Stimulated activated CD8-positive, alpha-beta memory T cell treated with anti-CD3 and anti-CD28 coated beads, Interleukin-7, amount 100 ng/mL, for 24 hours (primary cell): Measurements from ENCODE around the gene AOX1.
"Not testable (repeated sequence)": the region's sequence is repeated elsewhere in the genome, so short reads cannot be mapped to it uniquely, and the experiment has no call there.

ENCODE experiments used
- DNase-seq: peaks from one replicate; pipeline ENCODE4 v3.0.0-alpha.2; 2020; ENCODE audit warnings: low read depth

The AOX1 gene

DNA sequence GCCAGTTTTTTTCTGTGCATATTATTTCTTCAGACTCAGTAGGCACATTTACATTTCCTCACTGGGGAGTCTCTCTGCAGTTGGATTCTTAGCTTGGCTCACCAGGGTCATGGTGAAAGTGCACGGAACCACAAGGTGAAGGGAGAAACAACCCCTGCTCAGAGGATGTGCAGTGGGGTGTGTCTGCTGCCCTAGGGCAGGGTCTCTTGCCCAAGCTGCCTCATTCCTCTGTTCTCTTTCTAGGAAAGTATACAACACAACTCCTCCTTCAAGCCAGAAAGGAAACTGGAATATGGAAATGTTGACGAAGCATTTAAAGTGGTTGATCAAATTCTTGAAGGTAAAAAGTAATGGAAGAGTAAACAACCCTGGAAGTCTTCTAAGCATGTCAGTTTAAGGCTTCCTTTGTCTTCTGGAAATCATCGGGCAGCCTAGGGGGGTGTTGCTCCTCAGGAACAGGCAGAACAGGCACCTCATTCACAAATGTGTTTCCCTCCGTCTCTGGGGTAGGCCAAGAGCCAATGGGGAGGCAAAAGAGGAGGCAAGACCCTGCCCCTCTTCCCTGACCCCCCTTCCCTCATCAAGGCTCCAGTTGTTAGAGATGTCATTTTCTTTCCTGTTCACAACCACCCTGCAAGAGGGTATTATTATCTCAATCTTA, 41.4 kb downstream of the AOX1 start:
- DNase-seq = no peak

DNA sequence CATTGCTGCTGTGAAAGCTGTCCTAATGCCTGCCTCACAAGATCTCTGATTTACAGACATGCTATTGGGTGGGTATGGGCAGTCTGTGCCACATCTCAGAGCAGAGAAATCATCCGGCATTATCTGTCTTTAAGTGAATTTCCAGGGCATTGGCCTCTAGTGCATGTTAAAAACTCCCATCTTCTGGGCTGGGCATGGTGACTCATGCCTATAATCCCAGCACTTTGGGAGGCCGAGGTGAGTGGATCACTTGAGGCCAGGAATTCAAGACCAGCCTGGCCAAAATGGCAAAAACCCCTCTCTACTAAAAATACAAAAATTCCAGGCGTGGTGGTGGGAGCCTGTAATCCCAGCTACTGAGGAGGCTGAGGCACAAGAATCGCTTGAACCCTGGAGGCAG, 42.6 kb downstream of the AOX1 start:
- DNase-seq = not testable (repeated sequence)

DNA sequence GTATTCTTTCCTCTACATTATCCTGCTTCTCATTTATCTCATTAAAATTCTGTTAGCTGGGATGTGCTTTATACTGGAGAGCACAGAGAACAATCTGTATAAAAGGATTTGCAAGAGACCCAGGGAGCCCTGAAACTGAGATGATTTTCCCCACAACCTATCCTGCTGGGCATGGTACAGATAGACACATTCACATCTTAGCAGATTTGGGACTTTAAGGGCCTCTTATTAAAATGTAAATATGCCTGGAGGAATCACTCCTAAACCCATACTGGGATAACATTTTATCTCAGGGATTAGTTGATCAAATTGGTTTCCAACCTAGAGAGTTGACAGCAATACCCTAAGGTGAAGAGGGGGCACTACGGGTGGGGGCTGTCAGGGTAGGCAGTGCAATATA, 45.5 kb downstream of the AOX1 start:
- DNase-seq = no peak

DNA sequence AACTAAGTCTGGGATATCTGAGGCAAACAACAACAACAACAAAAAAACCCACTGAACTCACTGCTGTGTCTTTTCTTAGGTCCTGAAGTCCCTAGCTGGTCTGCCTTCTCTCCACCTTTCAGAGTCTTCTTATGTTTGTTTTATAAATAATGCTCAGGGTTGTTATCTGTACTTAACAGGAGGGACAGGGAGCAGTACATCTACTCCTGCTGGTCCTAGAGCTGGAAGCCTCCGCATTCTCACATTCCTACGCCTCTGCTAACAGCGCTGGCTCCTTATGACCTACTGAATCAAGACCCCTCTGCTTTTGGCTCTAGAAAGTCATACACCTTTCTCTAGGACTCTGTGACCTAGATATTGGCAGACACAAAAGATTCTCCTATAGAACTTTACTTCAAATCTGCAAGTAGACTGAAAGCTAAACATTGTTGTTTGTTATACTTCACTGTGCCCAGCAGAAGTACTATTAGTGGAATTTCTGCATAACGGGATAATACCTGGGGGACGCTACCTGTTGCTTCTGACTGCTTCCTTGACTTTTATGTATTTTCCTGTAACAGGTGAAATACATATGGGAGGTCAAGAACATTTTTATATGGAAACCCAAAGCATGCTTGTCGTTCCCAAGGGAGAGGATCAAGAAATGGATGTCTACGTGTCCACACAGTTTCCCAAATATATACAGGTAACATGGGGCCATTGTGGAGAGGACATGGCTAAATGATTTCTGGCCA, 48.6 kb downstream of the AOX1 start:
- DNase-seq = no peak

DNA sequence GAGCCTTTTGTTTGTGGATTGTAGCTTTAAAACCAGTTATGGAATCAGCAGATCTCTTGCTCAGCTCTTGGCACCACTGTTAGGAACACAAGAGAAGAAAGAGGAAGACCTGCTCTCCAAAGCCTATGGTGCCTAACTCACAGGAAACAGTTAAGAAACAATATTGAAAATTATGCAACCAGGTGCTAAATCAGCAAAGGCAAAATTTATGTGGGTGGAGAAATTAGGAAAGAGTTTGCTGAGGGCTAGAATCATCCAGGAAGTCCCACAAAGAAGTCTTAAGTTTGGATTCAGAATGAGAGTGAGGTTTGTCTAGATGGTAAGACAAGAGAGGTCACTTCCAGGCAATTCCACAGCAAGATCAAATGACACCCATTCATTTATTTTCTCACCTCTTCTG, 49.4 kb downstream of the AOX1 start:
- no peak for DNase-seq

DNA sequence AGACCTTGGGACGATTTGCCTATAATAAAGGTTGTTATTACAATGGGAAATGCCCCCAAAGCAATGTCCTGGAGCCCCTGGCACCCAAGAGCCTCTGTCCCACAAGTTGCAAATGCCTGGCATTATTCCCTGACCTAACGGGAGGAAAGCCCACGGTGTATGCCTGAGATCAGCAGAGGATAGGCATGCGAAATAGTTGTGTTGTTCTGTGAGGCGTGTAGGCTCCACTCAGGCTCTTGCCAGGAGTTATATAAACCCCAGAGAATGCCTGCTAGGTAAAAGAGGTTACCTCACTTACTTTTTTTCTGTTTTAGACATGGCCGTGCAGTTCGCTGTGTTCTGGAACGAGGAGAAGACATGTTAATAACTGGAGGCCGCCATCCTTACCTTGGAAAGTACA, 52.1 kb downstream of the AOX1 start:
- DNase-seq = no peak

DNA sequence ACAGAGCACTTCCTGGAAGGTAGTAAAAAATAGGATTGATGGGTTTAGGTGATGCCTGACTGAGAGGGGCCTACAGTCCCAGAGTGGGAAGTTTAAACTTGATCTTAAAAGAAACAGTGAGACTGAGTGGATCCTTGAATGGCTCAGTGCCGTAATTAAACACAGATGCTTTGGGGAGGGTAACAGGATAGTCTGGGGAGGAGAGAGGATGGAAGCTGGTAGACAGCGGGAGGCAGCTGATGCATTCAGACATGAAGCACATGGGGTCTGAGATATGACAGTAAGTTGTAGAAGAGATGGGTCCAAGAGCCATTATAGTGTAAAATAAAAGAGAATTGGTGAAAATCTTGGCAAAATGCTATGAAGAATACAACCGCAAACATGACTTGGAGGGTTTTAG, 54.4 kb downstream of the AOX1 start:
- DNase-seq = no peak

DNA sequence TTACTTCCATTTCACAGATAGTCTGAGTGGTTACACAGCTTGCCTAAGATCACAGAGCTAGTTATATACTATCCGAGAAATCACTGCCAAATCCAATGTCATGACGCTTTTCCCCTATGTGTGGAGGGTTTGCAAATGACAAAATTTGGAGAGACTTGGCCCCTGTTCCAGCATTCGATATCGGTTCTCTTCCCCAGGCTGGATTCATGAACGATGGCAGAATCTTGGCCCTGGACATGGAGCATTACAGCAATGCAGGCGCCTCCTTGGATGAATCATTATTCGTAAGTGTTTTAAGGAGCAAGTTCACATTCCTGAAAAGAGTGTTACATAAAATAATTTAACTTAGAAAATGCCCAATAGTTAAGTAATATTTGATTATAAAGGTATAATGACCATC, 55.1 kb downstream of the AOX1 start:
- DNase-seq = no peak

DNA sequence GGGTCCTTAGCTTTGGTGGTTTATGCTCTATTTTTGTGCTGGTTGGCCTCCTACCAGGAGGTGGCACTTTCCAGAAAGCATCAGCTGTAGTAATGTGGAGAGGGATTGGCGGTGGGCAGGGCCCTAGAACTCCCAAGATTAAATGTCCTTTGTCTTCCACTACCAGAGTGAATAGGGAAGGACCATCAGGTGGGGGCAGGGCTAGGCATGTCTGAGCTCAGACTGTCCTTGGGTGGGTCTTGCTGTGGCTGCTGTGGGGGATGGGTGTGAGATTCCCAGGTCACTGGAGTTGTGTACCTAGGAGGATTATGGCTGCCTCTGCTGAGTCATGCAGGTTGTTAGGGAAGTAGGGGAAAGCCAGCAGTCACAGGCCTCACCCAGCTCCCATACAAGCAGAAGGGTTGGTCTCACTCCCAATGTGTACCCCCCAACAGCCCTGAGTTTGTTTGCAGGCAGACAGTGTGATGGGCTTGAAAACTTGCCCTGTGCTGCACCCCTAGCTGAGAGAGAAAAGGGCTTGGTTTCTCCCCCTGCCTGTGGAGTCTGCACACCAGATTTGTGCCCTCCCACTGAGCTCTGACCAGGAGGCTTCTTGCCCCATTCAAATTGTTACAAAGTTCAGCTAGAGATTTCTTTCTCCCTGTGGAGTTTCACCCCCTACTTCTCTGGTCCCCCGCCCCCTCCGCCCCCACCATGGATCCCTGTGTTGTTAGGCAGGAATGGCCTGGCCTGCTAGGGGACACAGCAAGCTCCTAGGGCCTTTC, 62.9 kb downstream of the AOX1 start:
- DNase-seq = not testable (repeated sequence)

DNA sequence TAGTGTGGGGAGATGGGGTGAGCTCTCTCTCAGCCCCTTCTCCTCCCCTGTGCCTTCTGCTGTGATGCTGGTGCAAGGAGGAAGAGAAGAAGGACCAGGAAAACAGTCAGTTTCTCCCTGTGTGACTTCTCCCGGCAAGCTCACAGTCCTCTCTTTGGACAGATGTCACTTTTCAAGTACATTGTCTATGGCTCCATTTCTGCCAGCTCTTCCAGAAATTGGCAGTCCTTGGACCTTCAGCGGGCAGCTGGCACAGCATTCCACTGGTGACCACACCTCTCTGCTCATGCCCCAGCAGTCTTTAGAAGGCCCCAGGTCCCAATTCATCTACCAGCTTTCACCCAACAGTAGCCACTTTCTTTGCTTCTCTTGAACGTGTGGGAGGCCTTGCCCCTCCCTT, 63.9 kb downstream of the AOX1 start:
- DNase-seq = no peak

DNA sequence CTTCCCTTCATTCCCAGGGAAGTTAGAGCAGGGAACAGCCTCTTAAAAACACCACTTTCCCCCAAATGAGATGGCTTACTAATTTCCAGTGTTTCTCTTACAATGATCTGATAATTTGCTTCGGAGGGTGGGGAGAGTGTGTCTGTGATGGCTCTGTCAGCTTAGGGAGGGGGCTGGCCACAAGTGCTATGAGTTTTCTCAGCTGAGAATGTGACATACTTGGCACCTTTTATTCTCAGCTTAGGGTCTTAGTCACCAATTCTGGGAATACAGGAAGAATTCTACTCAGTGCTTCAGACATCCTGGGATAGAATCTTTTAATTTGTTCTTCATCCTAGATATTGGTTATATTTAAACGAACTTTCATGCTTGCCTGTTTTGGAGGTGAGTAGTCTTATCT, 64.4 kb downstream of the AOX1 start:
- DNase-seq = no peak

DNA sequence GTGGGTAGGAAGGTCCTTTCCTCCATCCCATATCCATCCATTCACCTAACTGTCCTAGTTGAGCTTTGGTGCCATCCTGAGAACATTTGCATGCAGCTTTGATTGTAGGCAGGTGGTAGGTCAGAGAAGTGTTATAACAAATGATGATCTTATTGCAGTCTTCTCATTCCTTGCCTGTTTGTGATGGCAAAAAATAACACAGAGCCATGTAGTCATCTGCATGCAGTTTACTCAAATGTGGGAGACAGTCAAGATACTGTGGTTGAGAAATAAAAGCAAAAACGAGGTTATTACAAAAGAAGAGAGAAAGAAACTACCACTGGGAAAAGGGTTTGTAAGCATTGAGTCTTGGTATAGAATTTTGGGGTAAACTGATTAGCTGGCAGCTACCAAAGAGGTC, 66.3 kb downstream of the AOX1 start:
- no peak for DNase-seq

DNA sequence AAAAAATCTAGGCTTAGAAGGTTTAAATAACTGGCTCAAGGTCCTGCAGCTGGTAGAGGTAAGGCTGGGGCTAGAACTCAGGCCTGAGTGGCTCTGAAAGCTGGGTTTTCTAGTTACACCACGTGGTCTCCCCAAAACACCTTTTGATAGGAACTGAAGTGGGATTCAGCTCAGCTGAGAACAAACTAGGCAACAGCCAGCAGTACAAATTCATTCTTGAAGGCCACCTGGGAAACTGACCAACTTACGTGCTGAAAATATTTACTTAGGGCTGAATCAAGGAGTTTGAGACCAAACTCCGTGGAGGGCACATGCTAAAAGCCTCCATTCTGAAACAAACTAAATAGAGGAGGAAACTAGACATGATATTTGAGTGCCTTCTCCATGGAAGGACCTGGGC, 67.2 kb downstream of the AOX1 start:
- no peak for DNase-seq

DNA sequence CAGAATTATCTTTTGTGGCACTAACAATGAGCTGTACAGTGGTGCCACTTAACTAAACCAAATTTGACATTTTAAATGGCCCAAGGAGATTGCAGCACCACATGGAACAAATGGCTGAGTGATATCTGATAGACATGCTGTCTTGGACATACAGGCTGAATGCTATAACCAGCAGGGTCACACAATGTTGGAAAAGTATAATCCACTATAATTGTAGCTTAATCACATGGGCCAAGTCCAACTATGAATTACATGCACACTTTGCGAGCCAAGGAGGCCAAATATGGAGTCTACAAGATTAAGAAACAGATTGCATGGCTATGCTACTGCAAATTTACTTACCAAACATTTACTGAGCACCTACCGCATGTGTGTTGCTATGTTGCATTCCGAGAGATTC, 69.0 kb downstream of the AOX1 start:
- DNase-seq = no peak

DNA sequence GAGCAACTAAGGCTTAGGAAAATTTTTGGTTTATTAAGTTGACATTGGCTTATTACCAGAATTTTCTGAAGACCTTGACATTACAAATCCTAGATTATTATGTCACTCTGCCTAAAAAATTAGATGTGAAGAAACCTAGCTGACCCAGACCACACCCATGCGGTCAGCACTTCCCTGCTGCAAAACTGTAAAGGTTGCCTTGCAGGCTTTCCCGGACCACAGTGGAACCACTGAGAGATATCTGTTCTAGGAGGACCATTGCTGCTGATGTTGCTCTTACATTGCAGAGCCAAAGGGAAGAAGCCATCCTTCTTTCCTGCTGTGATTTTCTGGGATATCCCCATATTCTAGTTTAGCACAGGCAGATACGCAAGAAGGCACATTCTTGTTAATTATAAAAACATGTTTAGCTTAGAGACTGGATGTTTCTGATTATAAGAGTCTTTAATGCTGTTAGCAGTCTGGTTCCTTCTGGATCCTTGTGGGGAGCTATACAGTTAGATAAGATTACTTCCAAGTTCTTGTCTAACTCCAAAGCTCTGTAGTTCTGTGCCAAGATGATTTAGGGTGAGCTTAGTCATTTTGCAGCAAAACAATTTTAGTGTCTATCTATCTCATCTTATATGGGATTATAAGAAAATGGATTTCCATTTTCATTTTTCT, 70.2 kb downstream of the AOX1 start:
- no peak for DNase-seq

DNA sequence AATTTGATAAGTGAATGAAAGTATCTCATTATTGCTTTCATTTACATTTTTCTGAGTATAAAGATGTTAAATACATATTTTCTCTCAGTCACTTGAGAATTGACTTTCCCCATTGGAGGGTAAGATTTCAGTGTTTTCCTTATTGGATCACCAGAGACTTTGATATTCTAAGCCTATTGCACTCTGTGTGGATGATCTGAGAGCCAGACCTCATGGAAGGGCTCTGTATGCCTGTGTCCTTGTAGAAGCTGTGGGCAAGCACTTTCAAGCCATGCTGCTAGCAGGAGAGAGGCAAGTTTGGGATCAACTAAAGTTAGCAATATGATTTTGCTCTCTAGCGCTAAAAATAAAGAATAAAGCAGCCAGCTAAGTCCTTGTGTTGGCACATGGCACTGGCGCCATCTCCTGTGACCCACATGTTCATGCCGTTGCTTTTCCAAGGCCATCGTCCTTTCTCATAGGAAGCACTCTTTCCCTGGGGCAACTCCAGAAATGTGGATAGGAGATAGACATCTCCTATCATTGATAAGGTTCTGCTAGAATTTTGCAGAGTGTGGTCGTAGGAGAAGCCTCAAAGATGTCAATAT, 72.6 kb downstream of the AOX1 start:
- no peak for DNase-seq

DNA sequence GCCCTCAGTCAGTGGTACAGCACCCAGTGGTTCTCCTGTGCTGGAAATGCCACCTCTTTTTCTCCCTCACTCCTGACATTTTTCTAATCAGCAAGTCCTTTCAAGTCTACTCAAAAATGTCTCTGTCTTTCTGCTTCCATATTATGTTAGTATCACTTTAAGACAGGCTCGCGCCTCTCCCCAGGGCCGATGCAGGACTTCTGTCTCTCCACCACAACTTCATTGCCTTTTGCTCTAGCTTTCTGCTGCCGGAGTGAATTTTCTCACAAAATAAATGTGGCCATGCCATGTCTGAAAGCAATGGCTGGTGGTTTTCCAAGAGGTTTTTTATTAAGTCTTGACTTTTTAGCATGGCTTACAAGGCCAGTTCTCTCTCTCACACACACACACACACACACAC, 73.6 kb downstream of the AOX1 start:
- no peak for DNase-seq

DNA sequence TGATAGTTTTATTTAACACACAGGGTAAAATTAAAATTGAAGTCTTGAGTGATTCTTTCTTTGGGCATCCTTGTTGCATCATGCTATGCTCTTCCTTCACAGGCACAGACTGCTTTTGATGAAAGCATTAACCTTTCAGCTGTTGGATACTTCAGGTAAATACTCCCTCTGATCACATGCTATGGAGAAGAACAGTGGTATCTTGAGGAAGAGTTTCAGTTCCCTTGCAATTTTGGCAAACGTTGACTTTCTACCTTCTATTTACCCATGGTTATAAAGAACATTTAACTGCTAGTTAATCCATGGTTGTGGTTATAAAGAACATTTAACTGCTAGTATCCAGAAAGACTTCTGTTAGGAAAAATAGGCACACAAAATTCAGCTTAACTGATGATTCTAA, 75.7 kb downstream of the AOX1 start:
- DNase-seq = no peak

DNA sequence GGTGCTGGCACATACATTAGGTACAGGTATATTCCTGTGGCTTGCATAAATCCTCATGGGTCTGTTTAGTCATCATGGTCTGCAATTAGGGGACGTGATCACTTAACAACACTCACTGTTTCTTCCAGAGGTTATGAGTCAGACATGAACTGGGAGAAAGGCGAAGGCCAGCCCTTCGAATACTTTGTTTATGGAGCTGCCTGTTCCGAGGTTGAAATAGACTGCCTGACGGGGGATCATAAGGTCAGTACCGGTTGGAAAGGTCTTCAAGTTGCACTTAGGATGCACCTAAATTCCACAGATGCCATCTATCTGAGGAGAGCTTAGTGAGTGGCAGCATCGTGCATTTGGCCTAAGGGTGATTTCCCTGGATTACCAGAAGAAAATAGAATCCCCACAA, 76.9 kb downstream of the AOX1 start:
- no peak for DNase-seq

DNA sequence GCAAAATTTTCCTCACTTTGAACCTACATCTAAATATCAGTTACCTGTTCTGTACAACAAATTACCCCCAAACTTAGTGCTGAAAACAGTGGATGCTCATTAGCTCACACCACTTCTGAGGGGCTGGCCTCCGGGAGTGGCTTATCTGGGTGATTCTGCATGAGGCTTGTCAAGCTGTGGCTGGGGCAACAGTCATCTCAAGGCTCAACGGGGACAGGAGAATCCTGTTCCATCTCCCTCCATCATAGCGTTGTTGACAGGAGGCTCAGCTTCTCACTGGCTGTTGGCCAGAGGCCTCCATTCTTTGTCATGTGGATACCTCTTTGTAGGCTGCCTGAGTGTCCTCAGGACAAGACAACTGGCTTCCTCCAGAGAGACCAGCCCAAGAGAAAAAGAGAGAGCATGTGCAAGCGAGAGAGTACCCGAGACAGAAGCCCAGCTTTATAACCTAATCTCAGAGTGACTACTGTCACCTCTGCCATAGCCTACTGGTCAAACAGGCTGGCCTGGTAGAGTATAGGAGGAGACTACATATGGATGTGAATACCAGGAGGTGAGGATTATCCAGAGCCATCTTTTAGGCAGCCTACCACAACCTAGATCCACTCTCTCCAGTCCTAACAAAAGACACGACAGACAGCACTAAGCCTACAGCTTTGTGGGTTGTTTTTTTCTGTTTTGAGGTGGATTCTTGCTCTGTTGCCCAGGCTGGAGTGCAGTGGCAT, 79.1 kb downstream of the AOX1 start:
- no peak for DNase-seq

DNA sequence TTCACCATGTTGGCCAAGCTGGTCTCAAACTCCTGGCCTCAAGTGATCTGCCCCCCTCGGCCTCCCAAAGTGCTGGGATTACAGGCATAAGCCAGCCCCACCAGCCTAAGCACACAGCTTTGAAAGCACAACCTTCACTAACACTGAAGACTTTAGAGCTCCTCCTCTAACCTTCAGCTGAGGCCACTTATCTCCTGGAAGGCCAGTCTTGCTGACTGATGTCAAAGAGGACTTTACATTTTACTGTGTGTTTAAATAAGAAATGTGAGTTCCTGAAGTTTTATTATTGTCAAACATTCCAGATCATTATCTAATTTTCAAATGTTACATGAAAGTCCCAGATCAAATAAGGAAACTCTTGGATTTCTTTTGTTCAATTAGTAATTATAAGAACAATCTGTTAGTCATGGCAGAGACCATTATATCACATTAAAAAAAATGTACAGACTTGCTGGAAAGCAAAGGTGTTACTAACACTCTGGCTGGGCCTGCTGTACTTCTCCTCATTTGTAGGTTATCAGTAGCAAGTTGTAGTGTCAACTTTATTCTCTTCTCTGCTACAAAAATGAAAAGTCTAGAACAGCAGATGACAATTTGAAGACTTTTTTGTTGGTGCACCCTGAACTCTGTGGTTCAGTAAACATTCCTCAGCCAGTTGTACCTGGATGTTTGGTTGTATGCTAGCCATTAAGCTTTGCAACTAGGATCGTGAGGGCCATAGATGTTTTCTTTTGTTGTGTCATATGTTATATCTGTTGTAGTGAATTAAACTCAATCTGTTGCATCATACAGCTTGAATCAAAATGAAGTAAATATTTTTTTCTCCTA, 80.0 kb downstream of the AOX1 start:
- no peak for DNase-seq
